Activated CD4-positive, CD25-positive, alpha-beta regulatory T cell treated with anti-CD3 and anti-CD28 coated beads, Interleukin-2, amount 50 U/mL, for 16 hours (primary cell): ENCODE data around the gene DOK6.

Experiments
- DNase-seq: peaks from one replicate; pipeline ENCODE4 v3.0.0-alpha.2; 2020; ENCODE audit warnings: low read depth, low spot score

DOK6 gene

GRCh38 chr18:69435000-69435399, 34.3 kb downstream of the DOK6 start:
- DNase-seq: no peak

DNA sequence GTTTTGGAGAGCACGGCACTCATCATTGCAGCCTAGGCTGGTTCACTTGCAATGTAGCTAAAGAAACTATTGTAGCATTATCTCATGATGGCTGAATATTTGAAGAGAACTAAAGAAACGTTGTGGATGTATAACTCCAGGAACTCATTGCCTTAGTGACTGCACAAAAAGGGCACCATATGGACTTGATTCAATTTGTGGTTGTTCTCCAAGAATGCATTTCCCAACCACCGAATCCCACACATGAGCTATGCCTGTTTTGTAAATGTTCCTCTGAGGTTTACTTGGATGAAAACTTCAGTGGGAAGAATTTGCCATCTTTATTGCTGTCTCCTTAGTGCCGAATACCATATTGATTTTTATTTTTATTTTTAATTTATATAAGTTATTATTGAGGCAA, 43.5 kb downstream of the DOK6 start:
- DNase-seq: no peak

- no peak for DNase-seq
These were observed 47.2 kb downstream of the DOK6 start for GRCh38 chr18:69447886-69448285.

- no peak for DNase-seq
These were observed 54.4 kb downstream of the DOK6 start for GRCh38 chr18:69455125-69455524.

GRCh38 chr18:69469444-69469919, 68.8 kb downstream of the DOK6 start:
- no peak for DNase-seq

GRCh38 chr18:69480460-69480859, 79.8 kb downstream of the DOK6 start:
- no peak for DNase-seq

GRCh38 chr18:69483574-69483973, 82.9 kb downstream of the DOK6 start:
- DNase-seq: no peak

GRCh38 chr18:69484699-69485396, 84.2 kb downstream of the DOK6 start:
- DNase-seq: no peak

- DNase-seq: no peak
These were observed 87.1 kb downstream of the DOK6 start for GRCh38 chr18:69487488-69488394.

- DNase-seq: no peak
These were observed 89.4 kb downstream of the DOK6 start for GRCh38 chr18:69490072-69490471.

DNA sequence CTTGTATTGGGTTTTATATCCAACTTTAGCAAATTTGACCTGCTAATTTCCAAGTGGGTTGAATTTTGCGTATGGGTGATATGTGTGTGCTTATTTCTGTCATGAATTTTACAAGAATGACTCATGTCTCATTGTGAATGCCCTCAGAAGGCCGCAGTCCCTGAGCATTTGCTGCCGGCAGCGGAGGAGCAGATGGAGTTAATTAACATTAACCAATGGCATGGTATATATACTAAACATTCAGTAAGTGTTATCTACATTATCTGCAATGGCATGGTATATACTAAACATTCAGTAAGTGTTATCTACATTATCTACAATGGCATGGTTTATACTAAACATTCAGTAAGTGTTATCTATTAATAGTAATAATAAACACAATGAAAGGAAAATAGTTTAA, 90.1 kb downstream of the DOK6 start:
- no peak for DNase-seq

DNA sequence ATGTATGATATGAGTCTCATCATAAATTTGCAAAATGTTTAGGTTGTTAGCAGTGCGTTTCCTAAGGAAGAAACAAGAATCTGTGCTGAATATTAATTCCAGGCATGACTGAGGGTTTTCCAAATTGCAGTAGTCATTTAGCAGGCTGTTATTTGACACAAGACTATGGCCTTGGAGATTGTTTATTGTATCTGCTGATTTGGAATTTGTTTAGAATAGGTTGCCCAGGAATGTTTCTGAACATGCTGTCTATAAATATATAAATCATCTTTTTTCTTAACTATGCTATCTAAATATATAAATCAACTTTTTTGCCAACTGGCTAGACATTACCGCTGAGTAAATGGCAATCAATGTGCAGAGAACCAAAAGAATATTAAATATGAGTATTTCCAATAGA, 90.9 kb downstream of the DOK6 start:
- DNase-seq: no peak

GRCh38 chr18:69492861-69493260, 92.2 kb downstream of the DOK6 start:
- DNase-seq: no peak

DNA sequence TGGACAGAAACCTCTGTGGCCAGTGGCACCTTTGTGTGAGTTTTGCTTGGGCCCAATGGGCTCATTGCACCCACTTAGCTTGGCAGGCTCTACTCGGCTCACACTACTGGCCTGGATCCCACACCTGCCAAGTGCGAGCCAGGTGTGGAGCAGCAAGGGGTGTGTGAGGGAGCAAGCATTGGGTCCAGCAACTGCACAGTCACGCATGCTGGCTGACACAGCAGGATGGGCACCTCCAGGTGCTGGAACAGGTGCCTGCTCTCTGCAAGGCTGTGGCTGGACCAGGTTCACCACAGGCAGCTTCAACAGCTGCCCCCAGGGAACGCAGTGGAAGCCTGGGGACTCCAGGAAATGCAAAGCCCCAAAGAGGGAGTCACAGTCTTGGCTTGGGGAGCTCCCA, 94.2 kb downstream of the DOK6 start:
- no peak for DNase-seq

- DNase-seq: no peak
These were observed 94.7 kb downstream of the DOK6 start for GRCh38 chr18:69495338-69495737.

DNA sequence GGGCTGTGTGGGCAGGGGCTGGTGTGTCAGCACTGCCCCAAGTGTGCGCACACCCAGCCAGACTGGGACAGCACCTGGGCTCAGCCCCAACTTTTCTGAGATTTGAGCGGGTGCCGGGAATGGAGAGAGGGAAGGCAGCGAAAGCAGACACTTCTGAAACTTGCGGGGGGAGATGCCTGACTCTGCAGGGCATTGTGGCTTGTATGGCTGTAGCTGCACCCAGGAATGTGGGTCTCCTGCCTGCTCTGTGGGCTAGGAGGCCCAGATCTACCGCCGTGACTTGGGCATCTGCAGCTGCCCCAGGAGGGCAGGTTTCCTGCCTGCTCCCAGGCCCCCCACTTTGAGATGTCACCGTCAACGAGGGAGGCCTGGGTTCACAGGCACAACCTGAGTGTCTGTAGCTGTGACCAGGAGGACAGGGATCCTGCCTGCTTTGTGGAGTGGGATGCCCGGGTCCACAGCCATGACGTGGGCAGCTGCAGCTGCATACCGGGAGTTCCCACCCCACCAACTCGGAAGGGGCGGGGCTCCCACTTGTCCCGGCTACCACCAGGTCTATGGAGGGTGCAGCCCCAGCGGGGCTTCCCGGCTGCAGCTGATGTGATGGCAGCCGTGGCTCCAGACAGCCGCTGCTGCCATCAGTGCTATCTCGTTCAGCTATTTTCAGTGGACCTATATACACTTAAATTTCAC, 95.3 kb downstream of the DOK6 start:
- DNase-seq: no peak

DNA sequence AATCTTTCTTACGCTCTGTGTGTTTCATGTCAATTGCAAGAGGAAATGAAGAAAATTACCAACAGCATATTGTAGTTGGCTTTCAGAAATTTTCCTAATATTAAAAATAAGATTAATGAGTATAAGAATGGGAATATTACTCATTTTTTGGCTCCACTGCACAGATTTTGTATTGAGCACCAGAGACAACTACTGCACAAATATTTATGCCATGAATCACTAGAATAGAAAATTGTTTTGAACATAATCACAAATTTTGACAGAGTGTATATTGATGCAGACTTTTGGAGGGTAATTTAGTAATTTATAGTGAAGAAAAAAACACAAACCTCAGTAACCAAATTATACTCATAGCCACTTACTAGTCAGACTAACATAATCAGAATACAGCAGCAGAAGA, 118.3 kb downstream of the DOK6 start:
- DNase-seq: no peak

DNA sequence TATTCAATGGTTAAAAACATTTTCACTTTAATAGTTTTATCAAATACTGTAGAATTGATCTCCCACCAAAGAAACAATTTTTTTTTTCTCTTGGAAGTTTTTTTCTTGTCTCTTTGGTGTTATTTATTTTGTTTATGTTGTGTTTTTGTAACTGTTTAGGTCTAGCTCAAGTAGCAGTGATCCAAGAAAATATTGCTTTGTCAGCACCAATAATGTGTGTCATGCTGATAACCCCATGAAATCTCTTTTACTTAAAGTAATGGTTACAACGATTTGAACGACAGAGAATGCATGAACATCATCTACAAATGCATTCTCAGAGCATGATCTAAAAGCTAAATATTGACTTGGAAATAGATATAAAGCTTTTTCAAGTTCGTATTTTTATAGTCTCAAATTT, 122.9 kb downstream of the DOK6 start:
- DNase-seq: no peak

DNA sequence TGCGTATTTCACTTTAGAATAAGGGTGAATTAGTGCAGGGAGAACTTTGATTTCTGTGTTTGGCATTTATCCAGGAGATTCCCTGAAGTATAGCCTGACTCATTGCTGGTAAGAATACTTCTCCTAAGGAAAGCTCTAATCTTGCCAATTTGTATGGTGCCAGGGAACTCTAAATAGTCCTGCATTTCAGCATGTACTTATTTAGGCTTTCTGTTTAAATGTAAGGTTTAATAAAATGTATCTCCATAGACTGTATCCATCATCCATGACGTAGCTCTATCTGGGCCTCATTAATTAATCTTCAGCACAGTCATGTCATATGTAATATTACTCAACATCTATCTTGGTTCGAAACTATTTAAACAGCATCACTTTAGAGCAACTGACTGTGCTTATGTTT, 127.7 kb downstream of the DOK6 start:
- no peak for DNase-seq

DNA sequence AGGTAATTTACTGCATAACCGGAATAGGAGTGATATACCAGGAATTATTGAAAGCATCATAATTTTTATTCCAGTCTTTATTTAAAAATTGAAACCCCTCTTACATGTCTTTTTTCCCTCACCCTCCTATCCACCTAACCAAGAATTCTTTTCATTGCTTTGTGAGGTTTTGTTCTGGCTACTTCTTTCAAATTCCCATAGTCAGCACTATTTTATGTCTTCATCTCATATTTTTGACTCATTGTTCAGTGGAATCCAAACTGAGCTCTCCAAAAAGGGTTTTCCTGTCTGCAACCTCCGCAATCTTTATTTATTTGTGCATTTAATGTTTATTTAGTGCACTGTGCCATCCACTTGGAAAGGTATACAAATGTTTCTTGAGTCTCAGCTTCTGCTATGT, 128.5 kb downstream of the DOK6 start:
- no peak for DNase-seq

GRCh38 chr18:69531973-69532372, 131.3 kb downstream of the DOK6 start:
- no peak for DNase-seq

- DNase-seq: no peak
These were observed 136.5 kb downstream of the DOK6 start for GRCh38 chr18:69537183-69537582.
